ENCODE data around the gene PLPP1.

GRCh38 chr5:55551358-55551757, 16.6 kb upstream of the PLPP1 start:
- TF ChIP-seq EZH2 (IDR thresholded peaks at IDR 0.05; ENCODE audit: borderline replicate concordance, low read length) (no peak), CTCF (conservative IDR thresholded peaks at IDR 0.05 in 1 of 2, IDR thresholded peaks at IDR 0.05 in 1 of 2; ENCODE audit: extremely low read depth in 1 of 2, insufficient read depth in 1 of 2, low read depth in 1 of 2, low read length in 2 of 2) (no peak)

Data from mammary epithelial cell (primary cell).